Measurements from ENCODE around the gene TAMM41.

DNA sequence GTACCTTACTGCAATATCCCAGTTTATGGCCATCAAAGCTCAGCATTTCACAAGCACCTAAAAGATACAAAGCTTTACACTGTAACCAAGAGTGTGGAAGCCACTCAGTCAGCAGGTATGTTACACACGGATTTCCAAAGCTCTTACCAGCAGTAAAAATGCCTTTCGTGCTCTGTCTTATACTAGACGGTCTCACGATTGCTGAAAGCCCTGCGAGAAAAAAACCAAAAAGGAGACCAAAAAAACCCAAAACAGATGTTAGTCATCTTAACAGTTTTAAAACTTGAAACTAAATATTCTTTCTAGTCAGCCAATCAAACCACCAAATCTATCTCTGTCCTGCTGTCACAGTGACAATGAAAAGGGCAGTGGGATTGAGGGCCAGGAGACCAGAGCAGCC lies 39.0 kb downstream of the TAMM41 start:
- TF ChIP-seq, protein P1, sequence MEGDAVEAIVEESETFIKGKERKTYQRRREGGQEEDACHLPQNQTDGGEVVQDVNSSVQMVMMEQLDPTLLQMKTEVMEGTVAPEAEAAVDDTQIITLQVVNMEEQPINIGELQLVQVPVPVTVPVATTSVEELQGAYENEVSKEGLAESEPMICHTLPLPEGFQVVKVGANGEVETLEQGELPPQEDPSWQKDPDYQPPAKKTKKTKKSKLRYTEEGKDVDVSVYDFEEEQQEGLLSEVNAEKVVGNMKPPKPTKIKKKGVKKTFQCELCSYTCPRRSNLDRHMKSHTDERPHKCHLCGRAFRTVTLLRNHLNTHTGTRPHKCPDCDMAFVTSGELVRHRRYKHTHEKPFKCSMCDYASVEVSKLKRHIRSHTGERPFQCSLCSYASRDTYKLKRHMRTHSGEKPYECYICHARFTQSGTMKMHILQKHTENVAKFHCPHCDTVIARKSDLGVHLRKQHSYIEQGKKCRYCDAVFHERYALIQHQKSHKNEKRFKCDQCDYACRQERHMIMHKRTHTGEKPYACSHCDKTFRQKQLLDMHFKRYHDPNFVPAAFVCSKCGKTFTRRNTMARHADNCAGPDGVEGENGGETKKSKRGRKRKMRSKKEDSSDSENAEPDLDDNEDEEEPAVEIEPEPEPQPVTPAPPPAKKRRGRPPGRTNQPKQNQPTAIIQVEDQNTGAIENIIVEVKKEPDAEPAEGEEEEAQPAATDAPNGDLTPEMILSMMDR (conservative IDR thresholded peaks at IDR 0.05; ENCODE audit: low read depth, low read length) = no peak
- no peak for TF ChIP-seq EZH2 (IDR thresholded peaks at IDR 0.05; ENCODE audit: borderline replicate concordance, low read depth, low read length, poor library complexity, severe bottlenecking)

Data from A673 (cell line).